ENCODE data around the gene CRABP1.
"Not testable (repeated sequence)": the region's sequence is repeated elsewhere in the genome, so short reads cannot be mapped to it uniquely, and the experiment has no call there.

DNA sequence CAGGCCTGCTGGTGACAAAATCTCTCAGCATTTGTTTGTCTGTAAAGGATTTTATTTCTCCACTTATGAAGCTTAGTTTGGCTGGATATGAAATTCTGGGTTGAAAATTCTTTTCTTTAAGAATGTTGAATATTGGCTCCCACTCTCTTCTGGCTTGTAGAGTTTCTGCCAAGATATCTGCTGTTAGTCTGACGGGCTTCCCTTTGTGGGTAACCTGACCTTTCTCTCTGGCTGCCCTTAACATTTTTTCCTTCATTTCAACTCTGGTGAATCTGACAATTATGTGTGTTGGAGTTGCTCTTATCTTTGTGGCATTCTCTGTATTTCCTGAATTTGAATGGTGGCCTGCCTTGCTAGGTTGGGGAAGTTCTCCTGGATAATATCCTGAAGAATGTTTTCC lies 40.0 kb downstream of the CRABP1 start:
- TF ChIP-seq, protein P1, sequence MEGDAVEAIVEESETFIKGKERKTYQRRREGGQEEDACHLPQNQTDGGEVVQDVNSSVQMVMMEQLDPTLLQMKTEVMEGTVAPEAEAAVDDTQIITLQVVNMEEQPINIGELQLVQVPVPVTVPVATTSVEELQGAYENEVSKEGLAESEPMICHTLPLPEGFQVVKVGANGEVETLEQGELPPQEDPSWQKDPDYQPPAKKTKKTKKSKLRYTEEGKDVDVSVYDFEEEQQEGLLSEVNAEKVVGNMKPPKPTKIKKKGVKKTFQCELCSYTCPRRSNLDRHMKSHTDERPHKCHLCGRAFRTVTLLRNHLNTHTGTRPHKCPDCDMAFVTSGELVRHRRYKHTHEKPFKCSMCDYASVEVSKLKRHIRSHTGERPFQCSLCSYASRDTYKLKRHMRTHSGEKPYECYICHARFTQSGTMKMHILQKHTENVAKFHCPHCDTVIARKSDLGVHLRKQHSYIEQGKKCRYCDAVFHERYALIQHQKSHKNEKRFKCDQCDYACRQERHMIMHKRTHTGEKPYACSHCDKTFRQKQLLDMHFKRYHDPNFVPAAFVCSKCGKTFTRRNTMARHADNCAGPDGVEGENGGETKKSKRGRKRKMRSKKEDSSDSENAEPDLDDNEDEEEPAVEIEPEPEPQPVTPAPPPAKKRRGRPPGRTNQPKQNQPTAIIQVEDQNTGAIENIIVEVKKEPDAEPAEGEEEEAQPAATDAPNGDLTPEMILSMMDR (IDR thresholded peaks at IDR 0.05; ENCODE audit: low read length) = not testable (repeated sequence)
- not testable (repeated sequence) for TF ChIP-seq EZH2 (optimal IDR thresholded peaks at IDR 0.05; ENCODE audit: low read depth, low read length); EZH2phosphoT487 (IDR thresholded peaks at IDR 0.05; ENCODE audit: low read length)
